Activated naive CD8-positive, alpha-beta T cell treated with anti-CD3 and anti-CD28 coated beads, Interleukin-2, amount 50 U/mL, for 24 hours (primary cell): ENCODE data around the gene ZDHHC11B.
"Not testable (repeated sequence)": the region's sequence is repeated elsewhere in the genome, so short reads cannot be mapped to it uniquely, and the experiment has no call there.

Experiments used
- ATAC-seq: fragments of 150-1000 bp; cut with Tn5 transposase; one replicate; pipeline ENCODE4 v1.10.0; 2021
- DNase-seq: peaks from one replicate; pipeline ENCODE4 v3.0.0; 2021
- H3K27ac Mint-ChIP-seq: one replicate; pipeline ENCODE4 v1.8.0; 2021; ENCODE audit warnings: mild to moderate bottlenecking, mixed read lengths
- H3K27me3 Mint-ChIP-seq: one replicate; pipeline ENCODE4 v1.8.0; 2021; ENCODE audit warnings: mixed read lengths
- H3K36me3 Mint-ChIP-seq: one replicate; pipeline ENCODE4 v1.8.0; 2021; ENCODE audit warnings: low read depth, mixed read lengths
- H3K4me1 Mint-ChIP-seq: one replicate; pipeline ENCODE4 v1.8.0; 2021; ENCODE audit warnings: mixed read lengths
- H3K4me3 Mint-ChIP-seq: one replicate; pipeline ENCODE4 v1.8.0; 2021; ENCODE audit warnings: mild to moderate bottlenecking, moderate library complexity, mixed read lengths
- H3K9me3 Mint-ChIP-seq: one replicate; pipeline ENCODE4 v1.8.0; 2021; ENCODE audit warnings: mixed read lengths

Gene ZDHHC11B

DNA sequence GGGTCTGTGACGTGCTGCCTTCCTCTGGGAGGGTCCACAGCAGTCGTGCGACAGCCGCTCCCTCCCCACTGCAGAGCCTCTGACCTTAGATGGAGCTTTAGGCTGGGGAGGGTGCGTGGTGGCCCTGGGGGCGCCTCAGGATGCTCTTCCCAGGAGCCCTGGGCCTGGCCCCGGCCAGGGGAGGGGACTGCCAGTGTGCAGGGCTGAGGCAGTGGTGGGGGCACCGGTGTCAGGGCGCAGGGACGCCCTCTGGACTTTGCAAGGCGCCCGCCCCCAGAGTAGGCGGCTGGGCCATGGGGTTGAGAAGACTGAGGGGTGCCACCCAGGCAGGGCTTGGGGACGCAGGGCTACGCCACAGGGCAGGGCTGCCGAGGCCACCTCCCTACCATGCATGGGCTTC is 106.0 kb downstream of the ZDHHC11B start:
- not testable (repeated sequence) for H3K36me3 Mint-ChIP-seq, ATAC-seq, H3K27ac Mint-ChIP-seq, H3K27me3 Mint-ChIP-seq, DNase-seq, H3K4me1 Mint-ChIP-seq, H3K4me3 Mint-ChIP-seq, H3K9me3 Mint-ChIP-seq

DNA sequence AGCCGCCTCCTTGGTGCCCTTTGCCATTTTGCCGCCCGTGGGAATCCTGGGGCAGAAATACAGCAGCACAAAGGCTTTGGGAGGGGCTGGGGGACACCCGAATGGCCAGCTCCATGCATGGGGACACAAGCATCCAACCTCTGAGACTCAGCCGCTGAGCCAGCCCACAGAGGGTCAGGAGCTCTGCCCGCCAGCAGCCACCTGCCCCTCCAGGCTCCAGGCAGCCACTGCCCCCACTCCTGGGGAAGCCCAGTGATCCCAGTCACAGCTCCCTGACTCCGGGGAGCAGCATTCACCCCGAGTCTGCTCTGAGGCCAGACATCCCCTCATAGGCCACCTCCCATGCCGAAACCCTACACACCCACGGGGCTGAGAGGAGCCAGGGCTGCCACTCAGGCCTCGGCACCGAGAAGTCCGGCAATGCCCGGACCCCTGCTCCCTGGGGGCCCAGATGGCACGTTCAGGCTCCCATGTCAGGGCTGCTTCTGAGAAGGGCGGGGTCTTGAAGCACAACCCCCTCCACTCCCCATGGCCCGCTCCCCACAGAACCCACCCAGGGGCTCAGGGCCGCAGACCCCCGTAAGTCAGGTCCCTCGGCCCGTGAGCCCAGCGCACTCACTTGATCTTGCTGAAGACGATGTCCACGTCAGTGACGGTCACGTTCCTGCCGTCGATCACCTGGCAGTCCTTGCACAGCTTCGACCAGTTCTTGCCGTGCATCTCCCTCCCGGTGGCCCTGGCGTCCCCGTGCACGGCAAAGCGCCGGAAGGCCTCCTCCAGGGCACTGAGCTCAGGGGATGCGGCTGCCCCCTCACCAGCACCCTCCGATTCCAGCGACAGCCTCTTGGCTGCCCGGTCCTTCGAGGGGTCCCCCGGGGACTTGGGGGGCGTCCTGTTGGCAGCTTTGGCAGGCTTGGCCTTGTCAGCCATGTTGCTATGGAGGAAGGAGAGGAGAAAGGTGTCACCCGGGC is 107.1 kb downstream of the ZDHHC11B start:
- no peak overlapping the region for H3K27ac Mint-ChIP-seq
- no peaks in the 10 kb centered on the region for H3K9me3 Mint-ChIP-seq
- DNase-seq (no peak), ATAC-seq (no peak)
- H3K36me3 Mint-ChIP-seq = no peaks in the 10 kb centered on the region
- peaks cover 8% of the 10 kb centered on the region for H3K27me3 Mint-ChIP-seq
- H3K4me3 Mint-ChIP-seq = no peak overlapping the region
- peaks cover 12% of the 10 kb centered on the region for H3K4me1 Mint-ChIP-seq

DNA sequence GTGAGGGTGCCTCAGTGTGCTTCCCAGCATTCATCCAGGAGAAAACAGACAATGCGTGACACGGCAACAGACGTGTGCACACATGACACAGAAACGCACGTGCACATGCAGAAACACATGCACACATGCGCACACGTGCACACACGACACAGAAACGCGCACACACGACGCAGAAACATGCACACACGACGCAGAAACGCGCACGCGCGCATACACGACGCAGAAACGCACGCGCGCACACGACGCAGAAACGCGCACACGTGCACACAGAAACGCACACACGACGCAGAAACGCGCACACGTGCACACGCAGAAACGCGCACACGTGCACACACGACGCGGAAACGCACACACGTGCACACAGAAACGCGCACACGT is 107.8 kb downstream of the ZDHHC11B start:
- Mint-ChIP-seq H3K4me3 (no peak overlapping the region), H3K27ac (no peak overlapping the region), H3K36me3 (no peaks in the 10 kb centered on the region), H3K4me1 (peaks cover 15% of the 10 kb centered on the region), H3K27me3 (peaks cover 8% of the 10 kb centered on the region), H3K9me3 (no peaks in the 10 kb centered on the region)
- DNase-seq = no peak
- ATAC-seq = no peak

DNA sequence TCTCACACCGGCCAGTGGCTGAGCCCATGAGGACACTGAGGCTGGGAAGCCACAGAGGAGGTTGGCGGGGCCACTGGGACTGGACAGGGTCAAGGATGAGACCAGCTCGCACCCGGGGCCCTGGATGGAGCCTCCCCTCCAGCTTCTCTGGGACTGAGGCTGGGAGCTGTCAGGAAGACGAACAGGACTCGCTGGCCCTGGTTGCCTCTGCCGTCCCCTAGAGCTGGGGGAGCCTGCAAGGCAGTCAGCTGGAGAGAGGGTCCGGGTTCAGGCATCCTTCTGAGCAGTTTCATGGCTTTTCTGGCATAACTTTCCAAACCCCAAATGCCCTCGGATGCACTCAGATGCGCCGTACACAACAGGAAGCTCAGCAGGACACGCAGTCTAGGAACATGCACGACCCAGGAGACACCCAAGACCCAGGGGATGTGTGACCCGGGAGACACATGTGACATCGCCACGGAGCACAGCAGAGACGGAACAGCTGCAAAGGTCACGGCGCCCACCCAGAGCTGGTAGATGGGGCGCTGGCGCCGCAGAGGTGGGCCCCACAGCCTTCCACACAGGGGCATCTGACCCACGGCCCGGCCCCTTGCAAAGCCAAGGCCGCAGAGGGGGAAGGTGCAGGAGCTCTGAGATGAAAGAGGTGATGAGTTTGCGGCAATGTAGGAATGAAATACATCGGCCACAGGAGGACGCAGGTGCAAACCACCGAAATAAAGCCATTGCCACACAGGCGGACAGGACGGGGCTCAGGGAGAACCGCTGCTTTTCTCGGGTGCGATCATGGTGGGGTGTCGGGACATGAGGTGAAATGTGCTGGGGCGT is 108.4 kb downstream of the ZDHHC11B start:
- H3K4me1 Mint-ChIP-seq = peaks cover 15% of the 10 kb centered on the region
- no peaks in the 10 kb centered on the region for H3K9me3 Mint-ChIP-seq
- H3K4me3 Mint-ChIP-seq = no peak overlapping the region
- H3K36me3 Mint-ChIP-seq = no peaks in the 10 kb centered on the region
- ATAC-seq = no peak
- no peak for DNase-seq
- H3K27ac Mint-ChIP-seq = no peak overlapping the region
- peaks cover 8% of the 10 kb centered on the region for H3K27me3 Mint-ChIP-seq

DNA sequence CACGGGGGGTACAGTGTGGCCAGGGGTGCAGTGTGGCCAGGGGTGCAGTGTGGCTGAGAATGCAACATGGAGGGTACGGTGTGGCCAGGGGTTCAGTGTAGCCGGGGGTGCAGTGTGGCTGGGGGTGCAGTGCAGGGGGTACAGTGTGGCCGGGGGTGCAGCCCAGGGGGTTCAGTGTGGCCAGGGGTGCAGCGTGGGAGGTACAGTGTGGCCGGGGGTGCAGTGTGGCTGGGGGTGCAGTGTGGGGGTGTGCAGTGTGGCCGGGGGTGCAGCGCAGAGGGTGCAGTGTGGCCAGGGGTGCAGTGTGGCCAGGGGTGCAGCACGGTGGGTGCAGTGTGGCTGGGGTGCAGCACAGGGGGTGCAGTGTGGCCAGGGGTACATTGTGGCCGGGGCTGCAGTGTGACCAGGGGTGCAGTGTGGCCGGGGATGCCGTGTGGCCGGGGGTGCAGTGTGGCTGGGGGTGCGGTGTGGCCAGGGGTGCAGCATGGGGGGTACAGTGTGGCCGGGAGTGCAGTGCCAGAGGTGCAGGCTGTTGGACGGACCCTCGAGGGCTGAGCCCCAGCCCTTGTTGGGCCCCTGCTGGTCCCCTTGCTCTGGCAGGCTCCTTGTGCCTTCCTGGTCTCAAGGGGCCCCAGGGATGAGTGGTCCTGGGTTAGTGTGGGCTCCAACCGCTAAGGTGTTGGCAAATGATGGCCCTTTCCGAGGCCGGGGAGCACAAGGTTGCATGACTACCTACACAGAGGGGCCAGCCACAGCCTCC is 109.2 kb downstream of the ZDHHC11B start:
- ATAC-seq (no peak), DNase-seq (no peak)
- Mint-ChIP-seq H3K36me3 (no peaks in the 10 kb centered on the region), H3K4me1 (peaks cover 15% of the 10 kb centered on the region), H3K9me3 (no peaks in the 10 kb centered on the region), H3K27ac (no peak overlapping the region), H3K4me3 (no peak overlapping the region), H3K27me3 (peaks cover 8% of the 10 kb centered on the region)

DNA sequence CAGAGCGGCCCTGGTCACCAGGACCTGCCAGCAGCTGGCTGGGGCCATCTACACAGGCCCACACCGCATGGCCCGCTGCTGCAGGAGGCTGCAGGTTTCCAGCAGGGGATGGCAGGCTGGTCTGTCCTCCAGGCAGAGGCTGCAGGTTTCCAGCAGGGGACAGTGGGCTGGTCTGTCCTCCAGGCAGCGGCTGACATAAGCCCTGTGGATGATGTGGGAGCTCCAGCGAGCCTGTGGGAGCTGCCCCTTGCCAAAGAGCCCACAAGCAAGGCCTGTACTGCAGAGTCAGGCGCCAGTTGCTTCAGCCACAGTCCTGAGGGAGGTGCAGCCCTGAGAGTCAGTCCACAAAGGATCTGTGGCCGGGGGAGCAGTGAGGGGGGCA is 109.9 kb downstream of the ZDHHC11B start:
- peaks cover 15% of the 10 kb centered on the region for H3K4me1 Mint-ChIP-seq
- H3K9me3 Mint-ChIP-seq = no peaks in the 10 kb centered on the region
- H3K27me3 Mint-ChIP-seq = peaks cover 8% of the 10 kb centered on the region
- H3K27ac Mint-ChIP-seq = no peak overlapping the region
- no peak overlapping the region for H3K4me3 Mint-ChIP-seq
- H3K36me3 Mint-ChIP-seq = no peaks in the 10 kb centered on the region
- ATAC-seq = no peak
- DNase-seq = no peak

DNA sequence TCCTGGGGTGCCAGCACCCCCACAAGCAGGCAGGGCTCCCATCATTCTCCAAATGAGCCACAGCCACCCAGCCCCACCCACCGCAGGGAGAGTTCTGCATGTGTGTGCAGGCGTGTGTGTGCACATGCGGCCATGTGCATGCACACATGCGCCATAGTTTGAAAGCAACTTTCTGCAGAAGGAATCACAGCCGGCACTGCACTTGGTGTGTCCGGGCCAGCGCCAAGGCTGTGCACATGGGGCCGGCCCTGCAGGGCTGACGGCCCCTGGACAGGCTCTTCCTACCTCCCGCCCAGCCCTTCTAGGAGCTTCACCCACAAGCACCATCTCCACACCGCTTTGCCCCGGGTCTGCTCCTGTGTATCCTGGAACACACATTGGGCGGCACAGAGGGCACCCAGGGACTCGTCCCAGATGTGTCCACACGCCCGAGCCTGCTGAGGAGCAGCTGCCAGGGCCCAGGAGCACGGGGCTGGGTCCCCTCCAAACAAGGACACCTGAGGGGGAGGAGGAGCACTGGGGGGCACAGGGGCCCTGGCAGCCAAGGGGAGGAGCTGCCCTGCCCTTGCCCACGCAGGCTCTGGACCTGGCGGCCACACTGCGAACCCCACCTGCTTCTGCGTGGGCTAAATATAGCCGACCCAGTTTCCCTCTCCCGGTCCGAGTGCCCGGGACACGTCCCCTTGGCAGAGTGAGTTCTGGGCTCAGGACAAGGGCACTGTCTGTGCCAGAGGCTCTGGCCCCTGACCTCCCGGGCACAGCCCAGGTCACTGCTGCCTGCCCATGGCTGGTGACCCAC is 110.5 kb downstream of the ZDHHC11B start:
- Mint-ChIP-seq H3K9me3 (no peaks in the 10 kb centered on the region), H3K27ac (no peak overlapping the region), H3K27me3 (peaks cover 8% of the 10 kb centered on the region), H3K36me3 (no peaks in the 10 kb centered on the region), H3K4me3 (no peak overlapping the region), H3K4me1 (peaks cover 15% of the 10 kb centered on the region)
- DNase-seq = no peak
- no peak for ATAC-seq

DNA sequence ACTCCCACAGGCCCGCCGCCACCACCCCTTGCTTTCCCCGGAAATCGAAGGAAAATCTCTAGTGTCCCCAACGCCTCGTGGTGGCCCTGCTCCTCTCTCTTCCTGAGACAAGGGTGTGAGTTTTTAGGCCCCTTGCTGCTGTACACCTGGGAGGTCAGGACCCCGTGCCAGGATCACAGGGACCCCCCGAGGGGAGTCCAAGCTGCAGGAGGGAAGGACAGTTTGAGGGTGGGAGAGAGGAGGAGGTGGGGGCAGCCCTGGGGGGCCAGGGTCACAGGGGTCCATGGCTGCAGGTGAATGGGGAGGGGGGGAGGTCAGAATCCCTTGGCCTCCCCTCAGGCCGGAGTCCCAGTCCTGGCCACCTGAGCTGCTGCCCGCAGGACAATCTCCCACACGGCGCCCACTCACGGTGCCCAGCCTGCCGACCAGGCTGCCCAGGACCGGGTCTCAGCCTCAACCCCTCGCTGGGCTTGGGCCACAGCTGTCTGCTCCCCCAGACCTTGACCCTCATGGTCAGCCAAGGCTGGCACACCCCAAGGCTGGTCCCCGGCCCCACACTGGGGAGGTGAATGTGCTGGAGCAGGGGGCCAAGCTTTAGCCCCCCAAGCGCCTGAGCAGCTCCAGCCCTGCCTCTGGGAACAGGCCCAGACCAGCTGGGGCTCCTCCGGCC is 111.2 kb downstream of the ZDHHC11B start:
- ATAC-seq (no peak), DNase-seq (no peak)
- Mint-ChIP-seq H3K4me3 (peak overlapping the region; percentile 32), H3K9me3 (no peaks in the 10 kb centered on the region), H3K36me3 (no peaks in the 10 kb centered on the region), H3K27ac (peak overlapping the region; percentile 22), H3K27me3 (peaks cover 8% of the 10 kb centered on the region), H3K4me1 (peaks cover 15% of the 10 kb centered on the region)

DNA sequence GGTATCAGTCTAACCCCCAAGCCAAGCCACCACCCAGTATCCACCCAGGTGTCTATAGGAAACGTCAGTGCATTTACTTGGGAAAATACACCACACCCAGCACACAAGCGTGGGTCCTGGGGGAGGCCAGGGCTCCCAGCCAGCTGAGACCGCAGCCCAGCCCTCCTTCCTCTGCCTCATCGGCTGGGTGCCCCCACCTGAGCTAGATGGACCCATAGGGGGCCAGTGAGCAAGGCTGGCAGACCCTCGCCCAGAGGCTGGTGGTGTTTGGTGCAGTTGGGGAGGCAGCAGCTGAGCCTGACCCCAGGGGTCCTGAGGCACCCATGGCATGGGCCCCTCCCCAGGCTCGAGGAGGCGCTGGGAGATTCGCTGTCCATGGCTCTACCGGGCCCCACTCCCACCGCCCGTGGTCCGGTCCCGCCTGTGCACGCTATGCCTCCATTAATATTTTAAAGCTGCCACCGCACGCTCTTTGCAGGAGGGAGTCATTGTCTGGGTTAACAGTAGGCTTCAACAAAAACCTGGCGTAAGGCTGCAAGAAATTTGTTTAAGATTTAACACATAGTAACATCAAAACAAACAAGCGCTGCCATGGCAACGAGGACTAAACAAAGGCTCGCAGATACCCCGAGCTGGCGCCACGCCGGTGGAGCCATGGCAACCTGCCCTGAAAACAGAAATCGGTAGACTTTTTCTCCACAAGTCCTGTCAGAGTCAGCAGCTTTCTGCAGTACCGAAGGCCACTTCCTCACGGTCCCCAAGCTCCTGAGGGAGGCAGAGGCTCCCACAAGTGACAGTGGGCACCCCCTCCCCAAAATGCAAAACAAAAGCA is 112.0 kb downstream of the ZDHHC11B start:
- H3K4me3 Mint-ChIP-seq = peak overlapping the region; percentile 32
- peaks cover 15% of the 10 kb centered on the region for H3K4me1 Mint-ChIP-seq
- H3K36me3 Mint-ChIP-seq = peaks cover under 1% of the 10 kb centered on the region
- peak; percentile 25 for ATAC-seq
- H3K9me3 Mint-ChIP-seq = no peaks in the 10 kb centered on the region
- peaks cover 8% of the 10 kb centered on the region for H3K27me3 Mint-ChIP-seq
- peak; percentile 59 for DNase-seq
- peak overlapping the region; percentile 22 for H3K27ac Mint-ChIP-seq

DNA sequence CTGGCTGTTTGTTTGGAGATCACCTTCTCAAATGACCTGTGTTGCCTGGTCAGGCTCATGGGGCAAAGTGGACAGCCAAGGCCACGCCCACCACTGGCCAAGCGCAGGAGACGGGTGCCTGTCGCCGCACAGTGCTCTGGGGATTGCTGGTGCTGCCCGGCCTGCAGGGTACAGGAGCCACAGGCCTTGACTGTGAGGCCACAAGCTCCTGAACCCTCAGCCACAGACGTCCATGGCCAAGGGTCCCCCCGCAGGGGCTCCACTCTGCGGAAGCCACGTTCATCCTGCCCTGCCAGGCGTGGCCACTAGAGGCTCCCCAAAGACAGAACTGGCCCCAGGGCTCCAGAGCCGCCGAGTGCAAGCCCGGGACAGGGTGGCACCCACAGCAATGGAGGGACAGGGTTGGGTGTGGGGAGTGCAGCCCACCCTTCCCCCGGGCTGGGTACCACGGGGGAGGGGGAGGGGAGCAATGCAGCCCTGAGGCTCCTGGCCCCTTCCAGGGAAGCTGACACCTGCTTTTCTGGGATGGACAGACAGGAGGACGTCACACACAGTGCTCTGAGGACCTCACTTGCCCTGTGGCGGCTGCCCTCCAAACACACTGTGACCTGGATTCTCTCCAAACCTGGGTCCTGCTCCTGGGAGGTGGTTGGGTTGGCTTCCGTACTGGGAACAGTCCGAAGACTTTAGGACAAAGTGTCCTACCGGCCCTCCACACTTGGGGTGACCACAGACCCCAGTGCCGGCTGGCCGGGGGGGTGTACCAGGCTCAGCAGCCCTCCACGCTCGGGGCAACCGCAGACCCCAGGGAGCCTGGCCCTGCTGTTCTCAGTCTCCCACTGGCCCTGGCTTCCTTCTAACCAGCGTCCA is 112.8 kb downstream of the ZDHHC11B start:
- no peaks in the 10 kb centered on the region for H3K9me3 Mint-ChIP-seq
- H3K36me3 Mint-ChIP-seq = peaks cover 3% of the 10 kb centered on the region
- ATAC-seq (peak; percentile 76), DNase-seq (peak; percentile 71)
- H3K27me3 Mint-ChIP-seq = peaks cover 8% of the 10 kb centered on the region
- H3K27ac Mint-ChIP-seq = no peak overlapping the region
- H3K4me3 Mint-ChIP-seq = no peak overlapping the region
- H3K4me1 Mint-ChIP-seq = peaks cover 15% of the 10 kb centered on the region

DNA sequence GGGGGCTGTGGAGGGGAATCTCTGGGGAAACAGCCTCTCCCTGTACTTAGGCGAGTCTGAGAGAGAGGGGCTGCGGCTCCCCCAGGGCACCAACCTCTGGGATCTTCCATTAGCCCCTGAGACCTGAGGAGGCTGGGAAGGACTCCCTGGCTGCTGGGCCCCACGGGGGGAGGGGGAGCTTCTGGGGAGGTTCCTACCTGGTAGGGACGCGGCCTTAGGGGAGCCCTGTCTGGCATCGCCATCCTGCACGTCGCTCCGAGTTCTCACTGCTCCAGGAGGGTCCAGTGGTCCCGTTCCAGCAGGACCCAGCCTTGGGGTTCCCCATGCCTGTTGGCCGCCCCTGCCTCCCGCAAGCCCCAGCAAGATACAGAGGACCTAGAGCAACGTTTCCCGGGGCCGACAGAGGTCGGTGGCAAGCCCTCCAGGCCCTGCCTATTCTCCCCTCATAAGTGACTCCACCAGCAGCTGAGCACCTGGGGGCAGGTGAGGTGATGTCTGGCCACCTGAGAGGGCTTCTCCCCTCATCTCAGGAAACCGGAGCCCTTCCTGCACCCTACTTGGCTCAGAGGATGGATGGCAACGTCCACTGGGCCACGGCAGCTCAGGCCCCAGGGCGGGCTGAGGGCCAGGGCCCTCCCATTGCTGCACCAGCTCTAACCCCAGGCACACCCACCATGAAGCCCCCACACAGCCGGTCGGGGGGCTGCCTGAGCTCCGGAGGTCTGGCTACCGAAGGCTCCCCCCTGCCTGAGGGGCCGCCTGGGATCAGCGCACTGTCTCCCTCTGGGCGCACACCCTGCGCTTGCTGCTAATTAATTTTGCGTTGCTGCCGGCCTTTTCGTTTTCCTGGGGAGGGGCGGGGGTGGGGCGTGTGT is 113.9 kb downstream of the ZDHHC11B start:
- peaks cover 15% of the 10 kb centered on the region for H3K4me1 Mint-ChIP-seq
- H3K9me3 Mint-ChIP-seq = no peaks in the 10 kb centered on the region
- ATAC-seq (no peak), DNase-seq (no peak)
- H3K36me3 Mint-ChIP-seq = peaks cover 3% of the 10 kb centered on the region
- H3K27me3 Mint-ChIP-seq = peaks cover 8% of the 10 kb centered on the region
- H3K27ac Mint-ChIP-seq = no peak overlapping the region
- H3K4me3 Mint-ChIP-seq = no peak overlapping the region
